Fibroblast of lung (primary cell): ENCODE results near the gene PRDM16. TPM values are rescaled to one million over a fixed set of nuclear protein-coding genes. Genes with fewer than 3 reads are reported as not detected.

Experiments
- DNase-seq, 2 donors: peaks; one replicate each; pipeline versions ENCODE4 v3.0.0 to v3.0.0-alpha.2; 2010; ENCODE audit warnings: low read depth in 2 of 2
- H2AFZ ChIP-seq: 2 replicates; pipeline ENCODE4 v1.5.1; 2012; ENCODE audit warnings: low read length, control low read depth, inconsistent platforms
- H3K27ac ChIP-seq: 2 replicates; pipeline ENCODE4 v1.5.1; 2011; ENCODE audit warnings: low read length, control low read depth; ENCODE audit not compliant: insufficient read depth
- H3K27me3 ChIP-seq: 2 replicates; pipeline ENCODE4 v1.5.1; 2011; ENCODE audit warnings: mild to moderate bottlenecking, low read length; ENCODE audit not compliant: control insufficient read depth, insufficient read depth
- H3K36me3 ChIP-seq: 2 replicates; pipeline ENCODE4 v1.5.1; 2011; ENCODE audit warnings: low read length; ENCODE audit not compliant: control insufficient read depth, insufficient read depth
- H3K4me1 ChIP-seq: 2 replicates; pipeline ENCODE4 v1.5.1; 2011; ENCODE audit warnings: low read length; ENCODE audit not compliant: control insufficient read depth, insufficient read depth; ENCODE audit errors: extremely low read depth
- H3K4me2 ChIP-seq: 2 replicates; pipeline ENCODE4 v1.5.1; 2011; ENCODE audit warnings: low read length, control low read depth; ENCODE audit not compliant: insufficient read depth; ENCODE audit errors: extremely low read depth
- H3K4me3 ChIP-seq, 4 experiments: fragments of 200-600 bp in 1 of 4; sonication (generic) in 1 of 4; replicated peaks in 1 of 4; 2 replicates each; pipeline ENCODE4 v1.5.1; 2011 to 2016; ENCODE audit warnings: low read length in 4 of 4, low read depth in 3 of 4, mild to moderate bottlenecking in 3 of 4, control low read depth in 2 of 4, inconsistent platforms in 1 of 4, mixed read lengths in 1 of 4; ENCODE audit not compliant: insufficient read depth in 1 of 4; ENCODE audit errors: control extremely low read depth in 1 of 4
- H3K79me2 ChIP-seq: 2 replicates; pipeline ENCODE4 v1.5.1; 2012; ENCODE audit warnings: mild to moderate bottlenecking, low read length, inconsistent platforms; ENCODE audit not compliant: control insufficient read depth, insufficient read depth
- H3K9ac ChIP-seq: 2 replicates; pipeline ENCODE4 v1.5.1; 2011; ENCODE audit warnings: mild to moderate bottlenecking, low read length, control low read depth; ENCODE audit not compliant: insufficient read depth
- H3K9me3 ChIP-seq: 2 replicates; pipeline ENCODE4 v1.5.1; 2012; ENCODE audit warnings: low read depth, low read length; ENCODE audit not compliant: control insufficient read depth, insufficient read depth
- H4K20me1 ChIP-seq: 2 replicates; pipeline ENCODE4 v1.5.1; 2011; ENCODE audit warnings: low read length; ENCODE audit not compliant: control insufficient read depth, insufficient read depth; ENCODE audit errors: extremely low read depth
- EZH2 ChIP-seq: IDR thresholded peaks from 2 replicates; pipeline ENCODE4 v1.5.1; 2012; ENCODE audit warnings: low read length, control low read depth, mild to moderate bottlenecking; ENCODE audit errors: missing control alignments
- polyA plus RNA-seq, 2 donors: library from polyadenylated mRNA; depleted of rRNA in 1 of 2; stranded (reverse) in 1 of 2; unstranded in 1 of 2; fragments of >200 nt; gene quantifications; 2 replicates each; pipeline ENCODE4 v1.2.1, GENCODE V29; 2011 to 2012; ENCODE audit warnings: missing spikeins in 1 of 2
- total RNA-seq: library from RNA; depleted of rRNA; stranded (reverse); fragments of >200 nt; gene quantifications from 2 replicates; pipeline ENCODE4 v1.2.1, GENCODE V29; 2014
- TF ChIP-seq, protein P1 (sequence below), 2 donors: IDR thresholded peaks in 1 of 2; conservative IDR thresholded peaks in 1 of 2; 1 replicate in 1 of 2; 2 replicates in 1 of 2; pipeline ENCODE4 v1.5.1; 2011 to 2012; ENCODE audit warnings: low read length in 2 of 2, control low read depth in 1 of 2, inconsistent platforms in 1 of 2, low read depth in 1 of 2, mild to moderate bottlenecking in 1 of 2

PRDM16 gene
- total and polyA plus RNA-seq, 2 donors (not counting 1 experiment from before 2014, with no cell fraction given): 0.30 to 1.8 TPM

DNA sequence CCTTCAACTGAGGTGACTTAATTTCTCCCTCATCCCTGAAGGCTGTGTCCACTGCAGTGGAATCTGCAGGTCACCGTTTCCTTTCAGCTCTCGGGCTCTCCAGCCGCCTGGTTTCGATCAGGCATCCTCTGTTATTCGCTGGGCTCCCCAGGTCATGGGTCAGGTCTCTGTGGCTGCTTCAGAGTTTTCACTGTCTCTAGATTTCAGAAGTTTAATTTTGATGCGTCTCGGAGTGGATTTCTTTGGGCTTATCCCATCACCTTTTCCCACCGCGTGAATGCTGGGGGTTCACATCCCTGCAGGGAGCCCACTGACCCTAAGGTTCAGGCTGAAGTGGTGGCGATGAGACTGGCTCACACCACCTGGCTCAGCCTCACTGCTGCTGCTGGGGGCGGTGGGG is 44.4 kb upstream of the PRDM16 start:
- H3K79me2 ChIP-seq: no peaks in the 10 kb centered on the region
- no peak overlapping the region for H3K4me2 ChIP-seq
- no peaks in the 10 kb centered on the region for H3K36me3 ChIP-seq
- no peak for DNase-seq
- no peak overlapping the region for H2AFZ ChIP-seq
- H3K27me3 ChIP-seq: no peaks in the 10 kb centered on the region
- no peaks in the 10 kb centered on the region for H3K4me1 ChIP-seq
- TF ChIP-seq, protein P1, sequence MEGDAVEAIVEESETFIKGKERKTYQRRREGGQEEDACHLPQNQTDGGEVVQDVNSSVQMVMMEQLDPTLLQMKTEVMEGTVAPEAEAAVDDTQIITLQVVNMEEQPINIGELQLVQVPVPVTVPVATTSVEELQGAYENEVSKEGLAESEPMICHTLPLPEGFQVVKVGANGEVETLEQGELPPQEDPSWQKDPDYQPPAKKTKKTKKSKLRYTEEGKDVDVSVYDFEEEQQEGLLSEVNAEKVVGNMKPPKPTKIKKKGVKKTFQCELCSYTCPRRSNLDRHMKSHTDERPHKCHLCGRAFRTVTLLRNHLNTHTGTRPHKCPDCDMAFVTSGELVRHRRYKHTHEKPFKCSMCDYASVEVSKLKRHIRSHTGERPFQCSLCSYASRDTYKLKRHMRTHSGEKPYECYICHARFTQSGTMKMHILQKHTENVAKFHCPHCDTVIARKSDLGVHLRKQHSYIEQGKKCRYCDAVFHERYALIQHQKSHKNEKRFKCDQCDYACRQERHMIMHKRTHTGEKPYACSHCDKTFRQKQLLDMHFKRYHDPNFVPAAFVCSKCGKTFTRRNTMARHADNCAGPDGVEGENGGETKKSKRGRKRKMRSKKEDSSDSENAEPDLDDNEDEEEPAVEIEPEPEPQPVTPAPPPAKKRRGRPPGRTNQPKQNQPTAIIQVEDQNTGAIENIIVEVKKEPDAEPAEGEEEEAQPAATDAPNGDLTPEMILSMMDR (conservative IDR thresholded peaks at IDR 0.05 in 1 of 2, IDR thresholded peaks at IDR 0.05 in 1 of 2; ENCODE audit: low read depth in 1 of 2, low read length in 2 of 2): no peak
- no peak for TF ChIP-seq EZH2
- H3K27ac ChIP-seq: no peak overlapping the region
- no peak overlapping the region for H3K4me3 ChIP-seq
- no peaks in the 10 kb centered on the region for H3K9me3 ChIP-seq
- no peaks in the 10 kb centered on the region for H4K20me1 ChIP-seq
- H3K9ac ChIP-seq: no peak overlapping the region

DNA sequence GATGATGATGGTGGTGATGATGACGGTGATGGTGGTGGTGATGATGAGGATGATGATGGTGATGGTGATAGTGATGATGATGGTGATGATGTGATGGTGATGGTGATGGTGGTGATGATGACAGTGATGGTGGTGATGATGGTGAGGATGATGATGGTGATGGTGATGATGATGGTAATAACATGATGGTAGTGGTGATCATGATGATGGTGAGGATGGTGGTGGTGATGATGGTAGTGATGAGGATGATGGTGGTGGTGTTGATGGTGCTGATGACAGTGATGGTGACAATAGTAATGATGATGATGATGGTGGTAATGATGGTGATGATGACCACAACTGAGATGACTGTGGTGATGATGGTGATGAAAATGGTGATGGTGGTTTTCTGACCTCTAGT is 42.9 kb upstream of the PRDM16 start:
- no peak overlapping the region for H3K27ac ChIP-seq
- no peaks in the 10 kb centered on the region for H4K20me1 ChIP-seq
- H3K4me1 ChIP-seq: no peaks in the 10 kb centered on the region
- no peaks in the 10 kb centered on the region for H3K36me3 ChIP-seq
- no peak overlapping the region for H2AFZ ChIP-seq
- TF ChIP-seq, protein P1 (conservative IDR thresholded peaks at IDR 0.05 in 1 of 2, IDR thresholded peaks at IDR 0.05 in 1 of 2; ENCODE audit: low read depth in 1 of 2, low read length in 2 of 2): no peak
- no peak for TF ChIP-seq EZH2
- no peaks in the 10 kb centered on the region for H3K9me3 ChIP-seq
- H3K4me3 ChIP-seq: no peak overlapping the region
- no peaks in the 10 kb centered on the region for H3K27me3 ChIP-seq
- no peak overlapping the region for H3K4me2 ChIP-seq
- no peak for DNase-seq
- H3K79me2 ChIP-seq: no peaks in the 10 kb centered on the region
- H3K9ac ChIP-seq: no peak overlapping the region

DNA sequence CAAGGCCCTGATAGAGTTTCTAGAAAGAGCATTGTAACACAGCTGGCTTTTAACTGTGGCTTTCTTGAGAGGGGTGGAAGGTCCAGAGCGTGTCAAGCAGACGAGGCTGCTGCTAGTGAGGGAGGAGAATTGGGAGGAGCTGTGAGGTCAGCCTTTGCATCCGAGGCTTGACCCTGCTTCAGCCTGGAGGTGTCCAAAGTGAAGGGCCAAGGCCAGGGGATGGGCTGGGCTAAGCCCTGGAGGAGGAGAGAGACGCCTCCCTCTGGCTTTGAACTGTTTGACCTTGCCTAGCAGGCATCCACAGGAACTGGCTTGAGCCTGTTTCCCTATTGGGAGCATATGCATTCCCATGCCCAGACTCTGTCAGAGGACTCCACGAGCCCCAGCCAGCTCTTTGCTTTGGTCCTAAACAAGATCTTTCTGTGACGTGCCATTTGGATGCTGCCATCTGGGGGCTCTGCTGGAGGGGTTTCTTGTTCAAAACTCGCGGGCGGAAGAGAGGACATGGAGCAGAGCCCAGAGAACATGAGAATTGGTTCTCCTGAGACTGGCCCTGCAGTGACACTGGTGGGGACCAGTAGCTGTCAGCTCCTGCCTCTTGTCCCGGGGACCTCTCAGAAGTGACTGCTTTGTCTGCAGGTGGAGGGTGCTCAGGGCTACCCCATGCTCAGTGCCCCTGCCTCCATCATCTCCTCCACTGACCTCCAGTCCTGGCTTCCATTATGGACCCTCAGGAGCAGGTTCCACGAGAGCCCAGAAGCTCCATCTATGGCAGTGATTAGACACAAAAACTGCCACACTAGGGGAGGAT is 42.2 kb upstream of the PRDM16 start:
- no peaks in the 10 kb centered on the region for H3K9me3 ChIP-seq
- TF ChIP-seq, protein P1 (conservative IDR thresholded peaks at IDR 0.05 in 1 of 2, IDR thresholded peaks at IDR 0.05 in 1 of 2; ENCODE audit: low read depth in 1 of 2, low read length in 2 of 2): no peak
- TF ChIP-seq EZH2: no peak
- no peak overlapping the region for H3K9ac ChIP-seq

More for the DNA sequence above, 42.2 kb upstream of the PRDM16 start:
- H3K27ac ChIP-seq: no peak overlapping the region
- no peak overlapping the region for H3K4me3 ChIP-seq
- H3K4me1 ChIP-seq: no peaks in the 10 kb centered on the region
- H3K36me3 ChIP-seq: no peaks in the 10 kb centered on the region
- H3K79me2 ChIP-seq: no peaks in the 10 kb centered on the region
- no peak overlapping the region for H3K4me2 ChIP-seq
- DNase-seq: no peak
- H4K20me1 ChIP-seq: no peaks in the 10 kb centered on the region
- no peak overlapping the region for H2AFZ ChIP-seq
- no peaks in the 10 kb centered on the region for H3K27me3 ChIP-seq
